ENCODE data around the gene SMYD3. TPM values are rescaled to one million over a fixed set of nuclear protein-coding genes. Genes with fewer than 3 reads are reported as not detected.
A peak's percentile ranks its signal among the peaks of the same experiment; 100 is the strongest.

Gene SMYD3
- total RNA-seq, 1 experiment from 2014 or later, result 17.4 TPM

- ChIA-PET CTCF (no interaction called here), POLR2A (no interaction called here)
- DNase-seq (ENCODE audit: low read depth, low spot score) (no peak), ATAC-seq (peak; percentile 42; the same call in 1 of the 2 replicates)
- no peaks in the 10 kb centered on the region for H3K9me3 ChIP-seq (ENCODE audit: control insufficient read depth, insufficient read depth, low read depth, low read length)
- intact Hi-C loops (cut with micrococcal nuclease; ENCODE audit: unreplicated experiment), result no loop called here
- in situ Hi-C loops (cut with HindIII; ENCODE audit: low pct_unique_long_range_greater_than_20kb, low sequenced_read_pairs), result no loop called here
- BruUV-seq (replicated peaks), result no TSS peak
- no peak for TF ChIP-seq SIN3A (IDR thresholded peaks at IDR 0.05; ENCODE audit: borderline replicate concordance, insufficient read depth, low read depth, low read length)
- TF ChIP-seq REST (IDR thresholded peaks at IDR 0.05; ENCODE audit: insufficient read depth in 1 of 2, low read depth in 2 of 2, low read length in 1 of 2), result no peak
- no peak for TF ChIP-seq POLR2AphosphoS5 (IDR thresholded peaks at IDR 0.05; ENCODE audit: low read depth, low read length)
- no peak for TF ChIP-seq CTCF (IDR thresholded peaks at IDR 0.05)
- no peak for TF ChIP-seq TCF7L2 (IDR thresholded peaks at IDR 0.05; ENCODE audit: low read depth, low read length)
- H3K27me3 ChIP-seq (ENCODE audit: control insufficient read depth, insufficient read depth, low read length), result no peaks in the 10 kb centered on the region
- no peaks in the 10 kb centered on the region for H3K4me1 ChIP-seq (ENCODE audit: control insufficient read depth, insufficient read depth, low read length)
- H3K27ac ChIP-seq (ENCODE audit: low read length), result no peak overlapping the region
- H3K4me3 ChIP-seq (ENCODE audit: low read depth in 2 of 2, low read length in 2 of 2), result no peak overlapping the region
- no peaks in the 10 kb centered on the region for H3K36me3 ChIP-seq (ENCODE audit: control insufficient read depth, insufficient read depth, low read length)
Measured at GRCh38 chr1:245856944-245857531, 650.0 kb downstream of the SMYD3 start.

GRCh38 chr1:245855846-245856730, 651.0 kb downstream of the SMYD3 start:
- TF ChIP-seq SIN3A (IDR thresholded peaks at IDR 0.05; ENCODE audit: borderline replicate concordance, insufficient read depth, low read depth, low read length) (no peak), CTCF (IDR thresholded peaks at IDR 0.05) (no peak), TCF7L2 (IDR thresholded peaks at IDR 0.05; ENCODE audit: low read depth, low read length) (no peak), REST (IDR thresholded peaks at IDR 0.05; ENCODE audit: insufficient read depth in 1 of 2, low read depth in 2 of 2, low read length in 1 of 2) (no peak), POLR2AphosphoS5 (IDR thresholded peaks at IDR 0.05; ENCODE audit: low read depth, low read length) (no peak)
- BruUV-seq (replicated peaks), result no TSS peak
- ChIA-PET POLR2A (no interaction called here), CTCF (no interaction called here)
- in situ Hi-C loops (cut with HindIII; ENCODE audit: low pct_unique_long_range_greater_than_20kb, low sequenced_read_pairs), result no loop called here
- Histone ChIP-seq H3K27ac (ENCODE audit: low read length) (no peak overlapping the region), H3K27me3 (ENCODE audit: control insufficient read depth, insufficient read depth, low read length) (no peaks in the 10 kb centered on the region), H3K4me3 (ENCODE audit: low read depth in 2 of 2, low read length in 2 of 2) (no peak overlapping the region), H3K36me3 (ENCODE audit: control insufficient read depth, insufficient read depth, low read length) (no peaks in the 10 kb centered on the region), H3K9me3 (ENCODE audit: control insufficient read depth, insufficient read depth, low read depth, low read length) (no peaks in the 10 kb centered on the region), H3K4me1 (ENCODE audit: control insufficient read depth, insufficient read depth, low read length) (no peaks in the 10 kb centered on the region)
- DNase-seq (ENCODE audit: low read depth, low spot score) (no peak), ATAC-seq (no peak)
- intact Hi-C loops (cut with micrococcal nuclease; ENCODE audit: unreplicated experiment), result no loop called here

All from Panc1 (cell line).